GM10266 (cell line): ENCODE data around the gene PCDHGC5.

Experiments used
- DNase-seq: peaks from one replicate; pipeline ENCODE4 v3.0.0; 2012; ENCODE audit errors: extremely low spot score
- TF ChIP-seq, protein P1 (sequence below): IDR thresholded peaks from 2 replicates; pipeline ENCODE4 v1.5.1; 2012; ENCODE audit warnings: mild to moderate bottlenecking, low read depth; ENCODE audit not compliant: control insufficient read depth, insufficient read depth; ENCODE audit errors: missing control alignments

The PCDHGC5 gene

GRCh38 chr5:141517880-141518617 lies 29.2 kb downstream of the PCDHGC5 start:
- TF ChIP-seq, protein P1, sequence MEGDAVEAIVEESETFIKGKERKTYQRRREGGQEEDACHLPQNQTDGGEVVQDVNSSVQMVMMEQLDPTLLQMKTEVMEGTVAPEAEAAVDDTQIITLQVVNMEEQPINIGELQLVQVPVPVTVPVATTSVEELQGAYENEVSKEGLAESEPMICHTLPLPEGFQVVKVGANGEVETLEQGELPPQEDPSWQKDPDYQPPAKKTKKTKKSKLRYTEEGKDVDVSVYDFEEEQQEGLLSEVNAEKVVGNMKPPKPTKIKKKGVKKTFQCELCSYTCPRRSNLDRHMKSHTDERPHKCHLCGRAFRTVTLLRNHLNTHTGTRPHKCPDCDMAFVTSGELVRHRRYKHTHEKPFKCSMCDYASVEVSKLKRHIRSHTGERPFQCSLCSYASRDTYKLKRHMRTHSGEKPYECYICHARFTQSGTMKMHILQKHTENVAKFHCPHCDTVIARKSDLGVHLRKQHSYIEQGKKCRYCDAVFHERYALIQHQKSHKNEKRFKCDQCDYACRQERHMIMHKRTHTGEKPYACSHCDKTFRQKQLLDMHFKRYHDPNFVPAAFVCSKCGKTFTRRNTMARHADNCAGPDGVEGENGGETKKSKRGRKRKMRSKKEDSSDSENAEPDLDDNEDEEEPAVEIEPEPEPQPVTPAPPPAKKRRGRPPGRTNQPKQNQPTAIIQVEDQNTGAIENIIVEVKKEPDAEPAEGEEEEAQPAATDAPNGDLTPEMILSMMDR, result no peak

GRCh38 chr5:141518618-141519015 lies 29.7 kb downstream of the PCDHGC5 start:
- TF ChIP-seq, protein P1, result no peak
- no peak for DNase-seq

More at GRCh38 chr5:141517880-141518617, 29.2 kb downstream of the PCDHGC5 start:
- DNase-seq, result no peak

DNA sequence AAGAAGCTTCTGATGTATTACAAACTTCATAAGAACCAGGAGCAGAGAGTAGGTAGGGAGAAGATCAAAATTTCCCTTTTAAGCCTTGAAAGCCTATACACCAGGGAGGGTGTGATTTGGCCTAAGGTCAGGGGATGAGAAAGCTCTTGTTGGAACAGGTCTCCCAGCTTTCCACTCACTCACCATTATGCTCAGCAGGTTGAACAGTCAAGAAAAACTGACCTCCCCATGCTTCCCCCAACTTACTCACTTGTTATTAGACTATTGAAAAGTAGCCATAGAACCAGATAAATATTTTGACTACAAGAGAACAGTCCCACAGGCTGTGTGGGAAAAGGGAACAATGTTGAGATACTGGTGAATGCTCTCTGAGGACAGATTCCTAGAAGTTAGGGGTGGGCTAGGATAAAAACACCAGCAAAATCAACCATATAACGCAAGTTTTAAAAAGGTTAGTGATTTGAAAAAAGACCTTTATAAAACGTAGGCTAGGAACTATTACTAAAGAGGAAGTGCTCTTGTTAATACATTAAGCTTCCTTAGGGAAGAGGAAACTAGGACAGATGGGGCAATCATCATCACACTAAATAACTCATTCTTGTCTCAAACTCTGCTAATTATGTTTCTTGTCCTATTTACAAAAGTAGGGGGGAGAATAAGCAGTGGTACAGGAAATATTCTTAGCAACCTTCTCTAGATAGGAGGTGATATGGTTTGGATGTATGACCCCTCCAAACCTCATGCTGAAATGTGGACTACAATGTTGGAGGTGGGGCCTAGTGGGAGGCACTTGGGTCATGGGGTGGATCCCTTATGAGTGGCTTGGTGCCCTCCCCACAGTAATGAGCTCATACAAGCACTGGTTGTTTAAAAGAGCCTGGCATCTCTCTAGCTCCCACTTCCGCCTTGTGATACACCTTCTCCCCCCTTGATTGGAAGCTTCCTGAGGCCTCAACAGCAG lies 31.0 kb downstream of the PCDHGC5 start:
- no peak for DNase-seq
- TF ChIP-seq, protein P1, result no peak

DNA sequence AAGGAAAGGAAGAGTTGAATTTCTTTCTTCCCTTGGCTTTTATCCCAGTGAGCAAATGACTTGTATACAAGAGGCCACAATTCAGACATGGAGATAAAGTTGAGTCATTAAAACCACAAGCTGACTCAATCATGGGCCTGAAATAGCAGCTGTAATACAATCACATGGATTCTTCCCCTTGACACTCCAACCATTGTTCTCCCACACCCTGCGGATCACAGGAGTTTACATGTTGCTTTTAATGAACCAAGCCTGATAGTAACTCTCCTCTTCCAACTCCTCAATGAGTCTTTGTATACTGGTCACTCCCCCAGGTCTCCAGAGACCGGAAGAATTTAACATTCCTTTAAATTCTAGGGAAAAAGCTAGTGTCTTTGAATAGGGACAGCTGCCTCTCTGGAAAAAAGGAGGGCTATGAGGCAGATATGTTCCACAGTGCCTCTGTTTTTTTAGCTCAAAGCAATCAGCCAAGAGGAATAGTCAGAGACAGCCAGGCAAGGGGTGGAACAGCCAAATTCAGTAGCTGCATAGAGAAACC lies 32.4 kb downstream of the PCDHGC5 start:
- DNase-seq, result no peak
- TF ChIP-seq, protein P1, result no peak

- TF ChIP-seq, protein P1, result no peak
- DNase-seq, result no peak
These were observed 33.4 kb downstream of the PCDHGC5 start for GRCh38 chr5:141522301-141522700.

DNA sequence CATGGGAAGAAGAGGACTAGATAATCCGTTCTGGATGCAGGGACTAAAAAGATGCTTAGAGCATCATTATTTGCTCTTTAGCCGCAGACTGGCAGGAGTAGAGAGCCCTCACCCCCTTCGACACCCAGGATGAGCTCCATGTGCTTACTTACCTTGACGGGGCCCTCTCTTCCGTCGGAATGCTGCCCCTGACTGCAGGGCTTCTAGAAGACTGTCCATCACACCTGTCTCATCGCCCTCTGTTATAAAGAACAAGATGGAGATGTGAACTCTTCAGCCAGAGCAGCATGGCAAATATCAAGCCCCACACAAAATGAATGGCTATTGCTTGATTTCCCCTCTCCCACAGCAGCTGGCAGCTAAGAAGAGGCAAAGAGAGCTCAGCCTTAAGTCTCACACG lies 35.1 kb downstream of the PCDHGC5 start:
- TF ChIP-seq, protein P1, result no peak

More for the DNA sequence above, 35.1 kb downstream of the PCDHGC5 start:
- no peak for DNase-seq
